Activated gamma-delta T cell (primary cell): ENCODE measurements around the gene TLR10.
"Not testable (repeated sequence)": the region's sequence is repeated elsewhere in the genome, so short reads cannot be mapped to it uniquely, and the experiment has no call there.

Source experiments
- DNase-seq: peaks from one replicate; lab custom pipeline; 2025; lab: John Stamatoyannopoulos, UW

TLR10 gene

GRCh38 chr4:38800961-38801450 lies 18.2 kb upstream of the TLR10 start:
- no peak for DNase-seq

- no peak for DNase-seq
These were observed 17.6 kb upstream of the TLR10 start for GRCh38 chr4:38800366-38800765.

DNA sequence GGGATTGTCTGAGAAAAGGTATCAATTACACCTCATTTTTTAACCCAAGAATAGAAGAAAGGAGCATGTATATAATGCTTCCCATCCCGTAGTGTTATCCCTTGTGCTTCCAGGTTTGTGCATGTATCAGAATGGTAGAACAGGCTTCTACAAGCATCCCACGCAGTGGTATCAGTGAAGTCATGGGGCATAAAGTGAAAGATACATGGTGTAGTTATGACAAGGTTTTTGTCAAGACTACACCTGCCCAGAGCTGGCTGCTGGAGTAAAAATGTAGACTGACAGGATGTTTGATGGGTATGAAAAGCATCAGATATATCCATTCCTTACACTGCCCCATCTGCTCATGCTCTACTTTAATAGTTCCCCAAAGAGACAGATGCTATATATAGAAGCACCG lies 12.3 kb upstream of the TLR10 start:
- DNase-seq = no peak

DNA sequence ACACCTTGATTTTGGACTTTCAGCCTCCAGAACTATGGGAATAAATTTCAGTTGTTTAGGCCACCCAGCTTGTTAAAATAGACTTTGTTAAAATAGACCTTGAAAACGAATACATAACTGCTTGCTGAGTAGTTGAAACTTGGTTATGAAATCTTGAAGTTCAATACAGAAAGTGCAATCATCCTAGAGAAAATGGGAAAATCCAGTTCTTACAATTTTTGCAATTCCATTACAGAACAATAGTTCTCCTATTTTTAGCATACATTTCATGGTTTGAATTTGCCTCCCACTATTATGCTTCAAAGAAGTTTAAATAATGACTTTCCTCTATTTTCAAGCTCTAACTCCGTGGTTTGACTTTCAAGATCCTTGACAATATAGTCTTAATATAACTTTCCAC lies 11.3 kb upstream of the TLR10 start:
- DNase-seq = no peak

GRCh38 chr4:38791010-38791409 lies 8.2 kb upstream of the TLR10 start:
- no peak for DNase-seq

- DNase-seq = no peak
These were observed 5.5 kb upstream of the TLR10 start for GRCh38 chr4:38788317-38788716.

- DNase-seq = no peak
These were observed 4.9 kb upstream of the TLR10 start for GRCh38 chr4:38787693-38788092.

DNA sequence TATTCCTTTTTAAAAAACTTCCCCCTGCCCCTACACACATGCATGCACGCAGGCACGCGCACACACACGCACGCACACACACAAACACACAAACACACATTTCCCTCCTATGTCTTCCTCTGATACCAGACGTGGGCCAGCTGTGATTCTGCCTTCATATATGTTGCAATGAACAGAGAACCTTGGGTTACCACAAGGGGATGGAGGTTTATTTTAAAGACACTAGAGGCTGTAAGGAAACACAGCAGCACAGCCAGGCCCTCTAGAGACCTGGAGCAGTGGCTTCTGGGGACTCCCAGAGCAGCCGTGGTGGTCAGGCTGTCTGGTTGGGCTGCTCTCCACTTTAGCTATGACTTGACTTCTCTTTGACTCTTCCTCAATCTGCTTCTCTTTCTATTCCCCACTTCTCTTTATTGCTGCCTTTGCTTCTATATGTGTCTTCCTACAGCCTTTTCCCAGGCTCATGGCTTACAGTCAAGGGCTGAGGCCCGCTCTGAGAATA lies 3.2 kb upstream of the TLR10 start:
- DNase-seq = no peak

GRCh38 chr4:38785041-38785790 lies 2.4 kb upstream of the TLR10 start:
- no peak for DNase-seq

DNA sequence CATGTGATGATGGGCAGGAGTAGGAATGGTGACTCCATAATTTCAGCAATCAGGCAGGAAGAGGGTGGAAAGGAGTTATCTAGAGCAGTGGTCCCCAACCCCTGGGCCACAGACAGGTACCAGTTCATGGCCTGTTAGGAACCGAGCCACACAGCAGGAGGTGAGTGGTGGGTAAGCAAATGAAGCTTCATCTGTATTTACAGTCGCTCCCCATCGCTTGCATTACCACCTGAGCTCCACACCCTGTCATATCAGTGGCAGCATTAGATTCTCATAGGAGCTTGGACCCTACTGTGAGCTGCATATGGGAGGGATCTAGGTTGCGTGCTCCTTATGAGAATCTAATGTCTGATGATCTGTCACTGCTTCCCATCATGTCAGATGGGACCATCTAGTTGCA lies 1.4 kb upstream of the TLR10 start:
- no peak for DNase-seq

GRCh38 chr4:38783109-38783460 lies 295 bp upstream of the TLR10 start:
- DNase-seq = no peak

GRCh38 chr4:38781854-38782261 lies 932 bp downstream of the TLR10 start:
- no peak for DNase-seq

DNA sequence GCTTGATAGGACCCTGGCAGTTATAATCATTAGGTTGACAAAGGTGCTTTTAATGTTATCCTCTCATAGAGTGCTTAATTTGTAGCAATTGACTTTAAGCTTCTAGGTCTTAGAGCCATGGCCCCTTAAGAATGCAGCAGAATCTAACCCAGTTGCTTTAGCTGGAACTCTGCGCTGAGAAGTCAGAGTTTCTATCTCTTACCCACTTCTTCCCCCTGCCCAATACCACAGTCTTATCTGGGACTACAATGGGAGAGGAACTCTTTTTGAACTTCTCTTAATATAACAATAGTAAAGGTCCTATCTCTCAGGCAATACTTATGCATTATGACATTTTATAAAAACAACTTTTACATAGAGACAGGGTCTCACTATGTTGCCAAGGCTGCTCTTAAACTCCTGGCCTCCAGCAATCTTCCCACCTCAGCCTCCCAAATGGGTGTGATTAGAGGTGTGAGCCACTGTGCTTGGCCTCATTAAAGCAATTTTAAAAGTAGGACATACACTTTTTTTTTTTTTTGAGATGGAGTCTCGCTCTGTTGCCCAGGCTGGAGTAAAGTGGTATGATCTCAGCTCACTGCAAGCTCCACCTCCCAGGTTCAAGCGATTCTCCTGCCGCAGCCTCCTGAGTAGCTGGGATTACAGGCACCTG lies 1.8 kb downstream of the TLR10 start:
- no peak for DNase-seq

- no peak for DNase-seq
These were observed 3.0 kb downstream of the TLR10 start for GRCh38 chr4:38779790-38780189.

GRCh38 chr4:38777925-38778324 lies 4.9 kb downstream of the TLR10 start:
- DNase-seq = not testable (repeated sequence)

DNA sequence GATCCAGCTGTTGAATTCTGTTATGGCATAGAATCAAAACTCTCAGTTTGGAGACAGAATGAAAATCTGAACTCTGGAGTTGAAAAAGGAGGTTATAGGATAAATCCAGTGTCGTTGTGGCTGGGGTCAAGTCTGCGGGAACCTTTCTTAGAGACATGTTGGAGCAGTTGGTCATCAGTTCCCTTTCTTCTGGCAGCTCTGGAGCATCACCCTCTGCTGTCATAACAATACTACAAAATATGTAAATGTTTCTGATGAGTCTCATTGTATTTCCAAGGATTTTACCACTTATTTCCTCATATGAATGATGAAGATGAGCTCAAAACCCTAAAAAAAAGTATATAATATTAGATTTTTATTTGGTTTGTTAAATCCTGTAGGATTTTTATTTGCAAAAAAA lies 7.5 kb downstream of the TLR10 start:
- no peak for DNase-seq

- no peak for DNase-seq
These were observed 8.4 kb downstream of the TLR10 start for GRCh38 chr4:38774181-38774955.

DNA sequence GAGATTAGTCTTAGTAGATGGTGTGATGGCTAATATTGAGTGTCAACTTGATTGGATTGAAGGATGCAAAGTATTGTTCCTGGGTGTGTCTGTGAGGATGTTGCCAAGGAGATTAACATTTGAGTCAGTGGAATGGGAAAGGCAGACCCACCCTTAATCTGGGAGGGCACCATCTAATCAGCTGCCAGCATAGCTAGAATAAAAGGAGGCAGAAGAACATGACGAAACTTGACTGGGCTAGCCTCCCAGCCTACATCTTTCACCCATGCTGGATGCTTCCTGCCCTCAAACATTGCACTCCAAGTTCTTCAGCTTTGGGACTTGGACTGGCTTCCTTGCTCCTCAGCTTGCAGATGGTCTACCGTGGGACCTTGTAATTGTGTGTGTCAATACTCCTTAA lies 12.5 kb downstream of the TLR10 start:
- not testable (repeated sequence) for DNase-seq

DNA sequence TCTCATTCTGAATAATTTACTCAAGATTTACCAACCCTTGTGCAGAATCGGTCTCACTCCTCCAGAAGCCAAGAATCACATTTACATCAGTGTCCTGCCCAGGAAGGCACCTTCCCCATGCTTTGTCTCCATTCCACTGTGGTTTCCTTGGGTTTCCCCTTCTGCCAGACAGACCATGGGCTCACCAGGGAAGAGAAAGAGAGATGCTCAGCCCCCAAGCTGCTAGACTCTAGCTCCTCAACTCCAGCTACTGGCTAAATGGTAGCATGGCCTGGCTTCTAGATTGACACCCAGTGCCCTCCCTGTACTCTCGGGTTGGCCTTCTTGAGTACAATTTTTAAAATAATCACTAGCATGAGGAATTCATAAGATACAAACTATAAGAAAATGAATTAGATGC lies 12.9 kb downstream of the TLR10 start:
- no peak for DNase-seq

GRCh38 chr4:38769441-38769840 lies 13.3 kb downstream of the TLR10 start:
- DNase-seq = no peak

DNA sequence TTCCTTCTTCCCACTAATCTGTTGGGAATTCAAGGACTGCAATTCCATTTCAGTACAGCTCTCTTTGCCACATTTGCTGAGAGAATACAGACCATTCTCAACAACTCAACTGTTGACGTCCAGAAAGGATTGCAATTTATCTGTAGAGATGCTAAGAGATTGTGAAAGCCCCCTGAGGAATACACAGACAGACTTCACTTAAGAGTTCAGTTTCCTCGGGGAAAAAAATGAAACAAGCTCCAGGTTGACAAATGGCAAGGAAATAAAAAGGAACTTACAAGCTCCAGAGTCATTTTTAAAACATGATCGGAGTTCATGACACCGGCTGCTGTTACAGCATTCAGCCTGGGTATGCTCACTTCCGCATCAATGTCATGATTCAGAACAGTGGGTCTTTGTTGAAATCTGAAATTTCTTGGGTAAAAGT lies 13.8 kb downstream of the TLR10 start:
- DNase-seq = no peak

DNA sequence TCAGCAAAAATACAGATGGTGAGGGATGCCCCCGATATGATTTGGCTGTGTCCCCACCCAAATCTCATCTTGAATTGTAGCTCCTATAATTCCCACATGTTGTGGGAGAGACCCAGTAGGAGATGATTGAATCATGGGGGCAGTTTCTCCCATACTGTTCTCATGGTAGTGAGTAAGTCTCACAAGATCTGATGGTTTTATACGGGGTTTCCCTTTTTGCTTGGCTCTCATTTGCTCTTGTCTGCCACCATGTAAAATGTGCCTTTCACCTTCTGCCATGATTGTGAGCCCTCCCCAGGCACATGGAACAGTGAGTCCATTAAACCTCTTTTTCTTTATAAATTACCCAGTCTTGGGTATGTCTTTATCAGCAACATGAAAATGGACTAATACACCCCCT lies 15.8 kb downstream of the TLR10 start:
- not testable (repeated sequence) for DNase-seq

GRCh38 chr4:38765382-38765781 lies 17.4 kb downstream of the TLR10 start:
- DNase-seq = no peak
